GM12878 (cell line): ENCODE measurements around the gene ARL6IP5. TPM values are rescaled to one million over a fixed set of nuclear protein-coding genes. Genes with fewer than 3 reads are reported as not detected.

Source experiments
- ATAC-seq: fragments of 200-7000 bp; cut with Tn5 transposase; 3 replicates; pipeline ENCODE4 v1.9.1; 2020; ENCODE audit warnings: mild to moderate bottlenecking, moderate library complexity
- BruUV-seq: library from RNA; stranded (reverse); fragments of 400-500 nt; replicated peaks from 2 replicates; lab custom pipeline; 2021; lab: Mats Ljungman, UMichigan
- CTCF ChIA-PET: fragments of 300-600 bp; sonication (Branson Sonifier 250); formaldehyde crosslinking; extraction: SDS; loops from one replicate; lab custom pipeline; 2021; ENCODE audit warnings: inconsistent platforms; lab: Yijun Ruan, JAX
- POLR2A ChIA-PET: fragments of 350-600 bp; formaldehyde crosslinking; extraction: SDS; loops from one replicate; lab custom pipeline; 2021; ENCODE audit warnings: inconsistent platforms; lab: Charles Lee
- RAD21 ChIA-PET: fragments of 300-600 bp; sonication (Branson Sonifier 250); formaldehyde crosslinking; loops from one replicate; lab custom pipeline; 2023; ENCODE audit warnings: antibody characterized with exemption; ENCODE audit not compliant: unreplicated experiment; lab: Charles Lee
- SMC1A ChIA-PET: fragments of 300-600 bp; sonication (Branson Sonifier 250); formaldehyde crosslinking; loops from one replicate; lab custom pipeline; 2023; ENCODE audit not compliant: unreplicated experiment, uncharacterized antibody; lab: Charles Lee
- DNase-seq: peaks from one replicate; pipeline ENCODE4 v3.0.0-alpha.2; 2011; ENCODE audit warnings: low read depth, low spot score
- FAIRE-seq: peaks from 3 replicates; lab custom pipeline; 2011; peaks lifted over from hg19 to GRCh38; lab: Jason Lieb, UNC
- H2AFZ ChIP-seq: 2 replicates; pipeline ENCODE4 v1.6.0; 2011; ENCODE audit warnings: low read depth, low read length, control low read depth; ENCODE audit not compliant: control insufficient read depth
- H3K27ac ChIP-seq: 2 replicates; pipeline ENCODE4 v1.5.1; 2011; ENCODE audit warnings: control low read depth; ENCODE audit not compliant: control insufficient read depth, insufficient read depth
- H3K27me3 ChIP-seq, 2 experiments: replicated peaks in 1 of 2; 2 replicates each; pipeline versions ENCODE4 v1.6.0 to v1.6.1; 2011; ENCODE audit warnings: low read length in 1 of 2; ENCODE audit not compliant: control insufficient read depth in 2 of 2, insufficient read depth in 2 of 2
- H3K36me3 ChIP-seq, 2 experiments: 2 replicates each; pipeline ENCODE4 v1.5.1; 2011; ENCODE audit warnings: low read length in 1 of 2; ENCODE audit not compliant: control insufficient read depth in 2 of 2, insufficient read depth in 2 of 2
- H3K4me1 ChIP-seq: 2 replicates; pipeline ENCODE4 v1.6.1; 2011; ENCODE audit warnings: mild to moderate bottlenecking, low read length, moderate library complexity, mixed read lengths; ENCODE audit not compliant: control insufficient read depth, insufficient read depth
- H3K4me2 ChIP-seq: 2 replicates; pipeline ENCODE4 v1.6.0; 2011; ENCODE audit warnings: control low read depth; ENCODE audit not compliant: control insufficient read depth, insufficient read depth
- H3K4me3 ChIP-seq: fragments of 200-600 bp; sonication (generic); 2 replicates; pipeline ENCODE4 v1.5.1; 2016
- H3K79me2 ChIP-seq: 2 replicates; pipeline ENCODE4 v1.6.0; 2011; ENCODE audit warnings: low read length; ENCODE audit not compliant: control insufficient read depth, insufficient read depth
- H3K9ac ChIP-seq: 2 replicates; pipeline ENCODE4 v1.8.0; 2011; ENCODE audit warnings: low read length, control low read depth, mixed read lengths; ENCODE audit not compliant: control insufficient read depth, insufficient read depth
- H3K9me3 ChIP-seq: replicated peaks from 3 replicates; pipeline ENCODE4 v1.5.1; 2011; ENCODE audit warnings: mild to moderate bottlenecking, low read length; ENCODE audit not compliant: control insufficient read depth, insufficient read depth
- H4K20me1 ChIP-seq: 2 replicates; pipeline ENCODE4 v1.6.0; 2011; ENCODE audit not compliant: control insufficient read depth, insufficient read depth
- ATF2 ChIP-seq: IDR thresholded peaks from 2 replicates; pipeline ENCODE4 v1.6.1; 2012; ENCODE audit warnings: low read length, inconsistent platforms
- CBFB ChIP-seq: IDR thresholded peaks from 2 replicates; pipeline ENCODE4 v1.6.1; 2016; ENCODE audit warnings: antibody characterized with exemption, low read depth
- EP300 ChIP-seq, 2 experiments: fragments of 150-350 bp in 1 of 2; IDR thresholded peaks; 2 replicates each; pipeline ENCODE4 v1.6.1; 2011 to 2012; ENCODE audit warnings: low read depth in 2 of 2, low read length in 2 of 2, borderline replicate concordance in 1 of 2, improper control_type of control experiment in 1 of 2, inconsistent platforms in 1 of 2; ENCODE audit not compliant: control insufficient read depth in 1 of 2
- HDAC2 ChIP-seq: fragments of 200-600 bp; sonication (generic); IDR thresholded peaks from 2 replicates; pipeline ENCODE4 v1.6.1; 2017
- MEF2B ChIP-seq: fragments of 450-650 bp; IDR thresholded peaks from 2 replicates; pipeline ENCODE4 v1.6.1; 2018; ENCODE audit warnings: mild to moderate bottlenecking, moderate library complexity; ENCODE audit not compliant: partially characterized antibody, poor library complexity, severe bottlenecking
- RUNX3 ChIP-seq: IDR thresholded peaks from 2 replicates; pipeline ENCODE4 v1.6.1; 2012; ENCODE audit warnings: low read length, inconsistent platforms
- SMC3 ChIP-seq: IDR thresholded peaks from 2 replicates; pipeline ENCODE4 v1.6.1; 2011; ENCODE audit warnings: low read length, improper control_type of control experiment, borderline replicate concordance
- TARDBP ChIP-seq: IDR thresholded peaks from 2 replicates; pipeline ENCODE4 v1.6.1; 2016; ENCODE audit warnings: borderline replicate concordance
- ZSCAN29 ChIP-seq: fragments of 450-650 bp; IDR thresholded peaks from 2 replicates; pipeline ENCODE4 v1.6.1; 2017; ENCODE audit warnings: mild to moderate bottlenecking, moderate library complexity
- WGBS: methylation state at CpG from one replicate; pipeline ENCODE4 v1.1.6; 2016; ENCODE audit warnings: low lambda C conversion rate; ENCODE audit not compliant: insufficient replicate concordance, insufficient coverage; ENCODE audit errors: missing lambda C conversion rate; 5-methylcytosine and 5-hydroxymethylcytosine counted together
- in situ Hi-C: fragments of 300-500 bp; cut with MboI; formaldehyde crosslinking; loops from 9 replicates; pipeline ENCODE4 v1.14.3; 2018; ENCODE audit warnings: mixed read lengths
- intact Hi-C: fragments of 100-400 bp; cut with micrococcal nuclease; formaldehyde crosslinking; loops from one replicate; pipeline ENCODE4 v1.14.2; 2022; ENCODE audit not compliant: unreplicated experiment
- polyA plus RNA-seq, 11 experiments: library from polyadenylated mRNA; depleted of rRNA in 4 of 11; unstranded in 6 of 11; stranded (reverse) in 5 of 11; fragments of >200 nt; fragmentation: Nextera tagmentation in 4 of 11; fragmentation: Illumina TruSeq in 1 of 11; extraction: Ambion mirVana in 4 of 11; extraction: Trizol in 1 of 11; gene quantifications; 1 replicate in 1 of 11; 2 replicates in 10 of 11; pipeline versions ENCODE4 v1.2.1 to v1.2.3, GENCODE V29; 2011 to 2016; ENCODE audit warnings: inconsistent platforms in 2 of 11, missing spikeins in 2 of 11, low read depth in 1 of 11
- total RNA-seq, 4 experiments: library from RNA; depleted of rRNA in 3 of 4; stranded (reverse); fragments of >200 nt in 3 of 4; fragmentation: Illumina TruSeq in 1 of 4; extraction: Trizol in 1 of 4; gene quantifications; 2 replicates each; pipeline versions ENCODE4 v1.2.1 to v1.2.3, GENCODE V29; 2013 to 2021

Gene ARL6IP5
- total and polyA plus RNA-seq, 10 of the 15 experiments (the other 5 are each of a cell fraction or from before 2014, with no cell fraction given), result 78.2 to 310 (median 148) TPM

DNA sequence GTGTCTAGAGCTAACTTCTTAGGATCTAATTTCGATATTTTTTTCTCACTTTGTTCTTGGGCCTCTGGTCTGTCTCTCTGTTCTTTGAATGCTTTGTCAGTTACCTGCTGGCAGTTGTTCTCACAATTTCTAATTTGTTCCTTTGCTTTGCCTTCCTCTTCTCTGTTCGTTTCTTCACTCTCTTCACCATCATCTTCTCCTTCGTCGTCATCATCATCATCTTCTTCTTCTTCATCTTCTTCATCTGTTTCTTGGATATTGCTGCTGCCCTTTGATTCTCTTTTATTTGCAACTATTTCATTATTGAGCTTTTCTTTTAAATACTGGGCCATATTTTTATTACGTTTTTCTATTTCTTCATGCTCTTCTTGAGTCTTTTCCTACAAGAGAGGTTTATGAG is 34.9 kb downstream of the ARL6IP5 start:
- ChIA-PET POLR2A (no interaction called here), RAD21 (interaction anchor here (0.6 to 4.4 kb wide), 10 partner anchors 12 to 552 kb away, joined by 3 to 67 read pairs (median 3); no protein-coding TSS in a partner anchor), CTCF (interaction anchor here (0.6 to 6.8 kb wide), 41 partner anchors 9 to 552 kb away, joined by 3 to 117 read pairs (median 4); partner anchors contain the start of gene TMF1), SMC1A (interaction anchor here (0.8 to 4.3 kb wide), 22 partner anchors 10 to 552 kb away, joined by 3 to 58 read pairs (median 5); no protein-coding TSS in a partner anchor)
- ATAC-seq (no peak), FAIRE-seq (no peak), DNase-seq (no peak)
- H3K36me3 ChIP-seq, result no peaks in the 10 kb centered on the region
- 0 out of 4 replicates have a peak, but pooled peaks cover 0 to 3% of the 10 kb centered on the region in 2 experiments for H3K27me3 ChIP-seq
- no peak overlapping the region for H3K27ac ChIP-seq
- no peaks in the 10 kb centered on the region for H4K20me1 ChIP-seq
- H2AFZ ChIP-seq, result no peak overlapping the region
- in situ Hi-C loops (loop anchor here (10.0 kb wide), 1 partner anchor 555 kb away; no protein-coding TSS in a partner anchor), intact Hi-C loops (loop anchor here (5.0 to 10.0 kb wide), 2 partner anchors 308 to 825 kb away; no protein-coding TSS in a partner anchor)
- no peak for TF ChIP-seq SMC3
- TF ChIP-seq HDAC2, result no peak
- no peak for TF ChIP-seq ZSCAN29
- no peak for TF ChIP-seq CBFB
- WGBS, result 10% methylated on average over 5 of the region's 5 CpGs
- no peak overlapping the region for H3K9ac ChIP-seq
- H3K4me2 ChIP-seq, result no peak overlapping the region
- no peaks in the 10 kb centered on the region for H3K79me2 ChIP-seq
- H3K4me3 ChIP-seq, result no peak overlapping the region
- no peaks in the 10 kb centered on the region for H3K4me1 ChIP-seq
- no peaks in the 10 kb centered on the region for H3K9me3 ChIP-seq
- no TSS peak for BruUV-seq

- Histone ChIP-seq H3K4me1 (no peaks in the 10 kb centered on the region), H3K4me3 (no peak overlapping the region), H3K79me2 (no peaks in the 10 kb centered on the region), H3K27ac (no peak overlapping the region), H3K27me3 (0 out of 4 replicates have a peak, but pooled peaks cover 0 to 3% of the 10 kb centered on the region in 2 experiments), H3K9ac (no peak overlapping the region), H3K9me3 (no peaks in the 10 kb centered on the region), H2AFZ (peak overlapping the region; percentile 40), H3K4me2 (no peak overlapping the region), H3K36me3 (no peaks in the 10 kb centered on the region), H4K20me1 (no peaks in the 10 kb centered on the region)
- DNase-seq (peak; percentile 48), FAIRE-seq (peak; percentile 95), ATAC-seq (peak; percentile 96)
- 0% methylated on average over 1 of the region's 1 CpG for WGBS
- POLR2A ChIA-PET, result interaction anchor here (0.6 kb wide), 1 partner anchor 71 kb away, joined by 4 read pairs; no protein-coding TSS in a partner anchor
- CTCF ChIA-PET, result interaction anchor here (0.6 to 6.8 kb wide), 57 partner anchors 10 to 551 kb away, joined by 3 to 117 read pairs (median 4); partner anchors contain the start of gene EOGT
- intact Hi-C loops, result loop anchor here (1.0 to 10.0 kb wide), 4 partner anchors 185 to 824 kb away; no protein-coding TSS in a partner anchor
- in situ Hi-C loops, result loop anchor here (10.0 kb wide), 1 partner anchor 554 kb away; no protein-coding TSS in a partner anchor
- SMC1A ChIA-PET, result interaction anchor here (0.6 to 4.3 kb wide), 40 partner anchors 14 to 1720 kb away, joined by 3 to 58 read pairs (median 4); no protein-coding TSS in a partner anchor
- RAD21 ChIA-PET, result interaction anchor here (0.6 to 4.4 kb wide), 28 partner anchors 14 to 831 kb away, joined by 3 to 67 read pairs (median 4); partner anchors contain the start of gene TMF1
- no TSS peak for BruUV-seq
- TF ChIP-seq ATF2 (no peak), RUNX3 (peak; percentile 27; the same call in 1 of the 2 replicates), MEF2B (no peak), TARDBP (no peak), SMC3 (peak; percentile 70; the same call in 1 of the 2 replicates), EP300 (IDR thresholded peaks at IDR 0.05; ENCODE audit: borderline replicate concordance in 1 of 2, control insufficient read depth in 1 of 2, low read depth in 2 of 2, low read length in 2 of 2) (no peak)
Measured at GRCh38 chr3:69120879-69121464, 36.2 kb downstream of the ARL6IP5 start.
